ENCODE measurements around the gene POU3F1. TPM values are rescaled to one million over a fixed set of nuclear protein-coding genes. Genes with fewer than 3 reads are reported as not detected.

Gene POU3F1
- total and polyA plus RNA-seq, 2 donors (not counting 1 experiment from before 2014, with no cell fraction given), result 0.63 to 3.8 TPM

DNA sequence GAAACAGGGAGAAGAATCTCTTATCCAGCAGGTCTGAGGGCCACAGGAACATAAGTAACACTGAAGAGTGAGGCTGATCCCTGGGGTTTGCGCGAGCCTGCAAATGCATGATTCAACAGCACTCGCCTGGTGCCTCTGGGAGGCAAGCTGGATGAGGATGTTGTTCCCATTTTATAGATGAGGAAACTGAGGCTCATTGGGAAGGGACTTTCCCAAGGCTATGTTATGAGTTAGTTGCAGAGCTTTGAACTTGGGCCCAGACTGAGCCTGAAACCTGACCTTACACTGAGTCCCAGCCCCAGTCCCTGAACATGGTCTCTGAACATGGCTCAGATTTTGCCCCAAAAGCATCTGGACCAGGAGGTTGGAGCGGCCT is 27.7 kb upstream of the POU3F1 start:
- no peaks in the 10 kb centered on the region for H3K79me2 ChIP-seq (ENCODE audit: control insufficient read depth, insufficient read depth, low read length)
- 93% methylated on average over 4 of the region's 4 CpGs for WGBS (ENCODE audit: insufficient coverage)
- no peaks in the 10 kb centered on the region for H4K20me1 ChIP-seq (ENCODE audit: control insufficient read depth, insufficient read depth, low read length, poor library complexity, severe bottlenecking)
- H3K4me1 Mint-ChIP-seq, result no peaks in the 10 kb centered on the region
- H3K27me3 Mint-ChIP-seq, result peaks cover 14% of the 10 kb centered on the region
- ATAC-seq (ENCODE audit: low read depth), result no peak
- no peak overlapping the region for H3K4me3 Mint-ChIP-seq
- peaks cover 0 to 6% (median 0%) of the 10 kb centered on the region in 4 experiments for H3K27me3 ChIP-seq (replicated peaks in 1 of 4; ENCODE audit: control extremely low read depth in 1 of 4, control insufficient read depth in 3 of 4, insufficient read depth in 4 of 4, low read length in 3 of 4)
- ChIA-PET POLR2A (no interaction called here), CTCF (no interaction called here)
- H3K4me3 ChIP-seq (ENCODE audit: control extremely low read depth in 1 of 5, extremely low read depth in 1 of 5, insufficient read depth in 1 of 5, low read depth in 2 of 5, low read length in 4 of 5), result no peak overlapping the region
- H3K36me3 ChIP-seq (replicated peaks in 1 of 2; ENCODE audit: control extremely low read depth in 1 of 2, control insufficient read depth in 1 of 2, extremely low read depth in 1 of 2, insufficient read depth in 2 of 2, low read length in 1 of 2), result no peaks in the 10 kb centered on the region
- H3K4me1 ChIP-seq (ENCODE audit: control insufficient read depth in 2 of 2, insufficient read depth in 2 of 2, low read length in 2 of 2), result no peaks in the 10 kb centered on the region
- no peak overlapping the region for H3K27ac Mint-ChIP-seq
- intact Hi-C loops (cut with micrococcal nuclease), result no loop called here
- no peak overlapping the region for H3K9ac ChIP-seq (ENCODE audit: low read length)
- H3K27ac ChIP-seq (ENCODE audit: low read length in 2 of 2), result no peak overlapping the region
- DNase-seq, result no peak
- no peaks in the 10 kb centered on the region for H3K9me3 ChIP-seq (ENCODE audit: control extremely low read depth in 1 of 3, control insufficient read depth in 2 of 3, insufficient read depth in 1 of 3, low read length in 2 of 3)
- H3K4me2 ChIP-seq (replicated peaks; ENCODE audit: low read depth, low read length, poor library complexity, severe bottlenecking), result no peak overlapping the region
- no peaks in the 10 kb centered on the region for H3K9me3 Mint-ChIP-seq (ENCODE audit: insufficient read depth)
- no peak overlapping the region for H2AFZ ChIP-seq (ENCODE audit: insufficient read depth, low read depth, low read length, poor library complexity, severe bottlenecking)
- TF ChIP-seq, protein P1, sequence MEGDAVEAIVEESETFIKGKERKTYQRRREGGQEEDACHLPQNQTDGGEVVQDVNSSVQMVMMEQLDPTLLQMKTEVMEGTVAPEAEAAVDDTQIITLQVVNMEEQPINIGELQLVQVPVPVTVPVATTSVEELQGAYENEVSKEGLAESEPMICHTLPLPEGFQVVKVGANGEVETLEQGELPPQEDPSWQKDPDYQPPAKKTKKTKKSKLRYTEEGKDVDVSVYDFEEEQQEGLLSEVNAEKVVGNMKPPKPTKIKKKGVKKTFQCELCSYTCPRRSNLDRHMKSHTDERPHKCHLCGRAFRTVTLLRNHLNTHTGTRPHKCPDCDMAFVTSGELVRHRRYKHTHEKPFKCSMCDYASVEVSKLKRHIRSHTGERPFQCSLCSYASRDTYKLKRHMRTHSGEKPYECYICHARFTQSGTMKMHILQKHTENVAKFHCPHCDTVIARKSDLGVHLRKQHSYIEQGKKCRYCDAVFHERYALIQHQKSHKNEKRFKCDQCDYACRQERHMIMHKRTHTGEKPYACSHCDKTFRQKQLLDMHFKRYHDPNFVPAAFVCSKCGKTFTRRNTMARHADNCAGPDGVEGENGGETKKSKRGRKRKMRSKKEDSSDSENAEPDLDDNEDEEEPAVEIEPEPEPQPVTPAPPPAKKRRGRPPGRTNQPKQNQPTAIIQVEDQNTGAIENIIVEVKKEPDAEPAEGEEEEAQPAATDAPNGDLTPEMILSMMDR (IDR thresholded peaks at IDR 0.05), result no peak
- TF ChIP-seq EZH2 (IDR thresholded peaks at IDR 0.05; ENCODE audit: borderline replicate concordance, insufficient read depth, low read depth, low read length, poor library complexity, severe bottlenecking), result no peak

DNA sequence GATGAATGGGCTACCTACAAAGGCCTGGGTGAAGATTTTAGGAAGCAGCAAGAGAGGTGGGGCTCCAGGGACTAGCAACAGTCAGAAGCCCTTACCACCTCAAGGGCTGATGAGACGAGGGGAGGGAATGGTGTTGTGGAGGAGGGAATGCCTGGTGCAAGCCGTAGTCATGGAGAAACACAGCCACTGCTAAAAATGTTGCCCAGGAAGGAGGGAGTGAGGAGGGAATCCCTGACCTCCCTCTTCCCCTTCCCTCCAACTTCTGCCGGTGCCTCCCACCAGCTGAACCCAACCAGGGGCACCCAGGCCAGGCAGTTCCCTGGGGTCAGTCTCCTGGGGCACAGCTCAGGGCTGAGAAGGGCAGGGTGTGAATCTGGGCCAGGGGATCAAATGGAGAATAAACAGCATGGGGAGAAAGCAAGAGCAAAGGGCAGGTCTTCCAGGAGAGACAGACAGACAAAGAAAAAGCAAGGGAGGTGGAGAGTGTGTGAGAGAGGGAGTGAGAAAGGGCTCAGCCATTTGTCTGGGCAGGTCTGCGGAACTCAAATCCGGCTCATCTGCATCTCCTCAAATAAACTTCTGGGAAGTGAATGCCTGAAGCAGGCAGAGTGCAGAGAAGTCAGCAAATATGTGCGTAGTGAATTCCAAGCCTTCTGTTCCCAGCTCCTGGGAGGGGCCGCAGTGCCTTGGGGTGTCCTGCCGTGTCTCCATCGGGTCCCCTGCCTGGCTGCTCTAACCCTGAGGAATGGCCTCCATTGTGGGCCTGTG is 27.1 kb upstream of the POU3F1 start:
- no peaks in the 10 kb centered on the region for H3K4me1 Mint-ChIP-seq
- Histone ChIP-seq H3K36me3 (replicated peaks in 1 of 2; ENCODE audit: control extremely low read depth in 1 of 2, control insufficient read depth in 1 of 2, extremely low read depth in 1 of 2, insufficient read depth in 2 of 2, low read length in 1 of 2) (no peaks in the 10 kb centered on the region), H3K9ac (ENCODE audit: low read length) (no peak overlapping the region), H3K27me3 (replicated peaks in 1 of 4; ENCODE audit: control extremely low read depth in 1 of 4, control insufficient read depth in 3 of 4, insufficient read depth in 4 of 4, low read length in 3 of 4) (peaks cover 0 to 8% (median 0%) of the 10 kb centered on the region in 4 experiments), H3K9me3 (ENCODE audit: control extremely low read depth in 1 of 3, control insufficient read depth in 2 of 3, insufficient read depth in 1 of 3, low read length in 2 of 3) (no peaks in the 10 kb centered on the region), H3K27ac (ENCODE audit: low read length in 2 of 2) (no peak overlapping the region), H2AFZ (ENCODE audit: insufficient read depth, low read depth, low read length, poor library complexity, severe bottlenecking) (no peak overlapping the region), H3K4me1 (ENCODE audit: control insufficient read depth in 2 of 2, insufficient read depth in 2 of 2, low read length in 2 of 2) (no peaks in the 10 kb centered on the region), H3K4me3 (ENCODE audit: control extremely low read depth in 1 of 5, extremely low read depth in 1 of 5, insufficient read depth in 1 of 5, low read depth in 2 of 5, low read length in 4 of 5) (no peak overlapping the region), H3K4me2 (replicated peaks; ENCODE audit: low read depth, low read length, poor library complexity, severe bottlenecking) (no peak overlapping the region), H3K79me2 (ENCODE audit: control insufficient read depth, insufficient read depth, low read length) (no peaks in the 10 kb centered on the region), H4K20me1 (ENCODE audit: control insufficient read depth, insufficient read depth, low read length, poor library complexity, severe bottlenecking) (no peaks in the 10 kb centered on the region)
- POLR2A ChIA-PET, result no interaction called here
- H3K27ac Mint-ChIP-seq, result no peak overlapping the region
- H3K27me3 Mint-ChIP-seq, result peaks cover 14% of the 10 kb centered on the region
- no peaks in the 10 kb centered on the region for H3K9me3 Mint-ChIP-seq (ENCODE audit: insufficient read depth)
- TF ChIP-seq, protein P1 (IDR thresholded peaks at IDR 0.05), result no peak
- TF ChIP-seq EZH2 (IDR thresholded peaks at IDR 0.05; ENCODE audit: borderline replicate concordance, insufficient read depth, low read depth, low read length, poor library complexity, severe bottlenecking), result no peak
- WGBS (ENCODE audit: insufficient coverage), result 81% methylated on average over 5 of the region's 9 CpGs
- CTCF ChIA-PET, result no interaction called here
- intact Hi-C loops (cut with micrococcal nuclease), result no loop called here
- no peak for DNase-seq
- ATAC-seq (ENCODE audit: low read depth), result no peak
- no peak overlapping the region for H3K4me3 Mint-ChIP-seq

All from B cell (primary cell).